HepG2 (cell line): ENCODE measurements around the gene ACSL3. TPM values are rescaled to one million over a fixed set of nuclear protein-coding genes. Genes with fewer than 3 reads are reported as not detected.

ENCODE experiments used
- ATAC-seq: fragments of 200-7000 bp; cut with Tn5 transposase; 3 replicates; pipeline ENCODE4 v1.9.1; 2020; ENCODE audit warnings: mild to moderate bottlenecking, moderate library complexity
- BruUV-seq: library from RNA; stranded (reverse); fragments of 400-500 nt; replicated peaks from 2 replicates; lab custom pipeline; 2021; lab: Mats Ljungman, UMichigan
- CTCF ChIA-PET: fragments of 300-600 bp; formaldehyde crosslinking; extraction: SDS; loops from one replicate; lab custom pipeline; 2021; ENCODE audit warnings: low total read pairs, inconsistent platforms, low intra/inter-chr PET ratio; lab: Yijun Ruan, JAX
- POLR2A ChIA-PET: fragments of 350-600 bp; sonication (Branson Sonifier 250); formaldehyde crosslinking; loops from one replicate; lab custom pipeline; 2020; ENCODE audit warnings: antibody characterized with exemption, inconsistent platforms; lab: Yijun Ruan, JAX
- DNase-seq: peaks from one replicate; pipeline ENCODE4 v3.0.0-alpha.2; 2015; ENCODE audit warnings: low spot score
- FAIRE-seq: peaks from 3 replicates; lab custom pipeline; 2011; peaks lifted over from hg19 to GRCh38; lab: Jason Lieb, UNC
- H2AFZ ChIP-seq: one replicate; pipeline ENCODE4 v1.6.1; 2011; ENCODE audit warnings: low read length, inconsistent platforms
- H3K27ac ChIP-seq: fragments of 300-600 bp; 3 replicates; pipeline ENCODE4 v1.8.0; 2011; ENCODE audit warnings: mixed run types, mild to moderate bottlenecking, mixed read lengths, low read length, inconsistent platforms; ENCODE audit not compliant: insufficient read depth; ENCODE audit errors: extremely low read length
- H3K27me3 ChIP-seq, 2 experiments: fragments of 200-600 bp in 1 of 2; 2 replicates in 1 of 2; 3 replicates in 1 of 2; pipeline versions ENCODE4 v1.6.0 to v1.8.0; 2011; ENCODE audit warnings: low read length in 2 of 2, mild to moderate bottlenecking in 2 of 2, moderate library complexity in 2 of 2, inconsistent platforms in 1 of 2; ENCODE audit not compliant: insufficient read depth in 2 of 2, control insufficient read depth in 1 of 2
- H3K36me3 ChIP-seq, 2 experiments: fragments of 200-600 bp in 1 of 2; replicated peaks in 1 of 2; 2 replicates in 1 of 2; 3 replicates in 1 of 2; pipeline versions ENCODE4 v1.5.1 to v1.8.0; 2011; ENCODE audit warnings: low read length in 2 of 2, inconsistent platforms in 1 of 2; ENCODE audit not compliant: insufficient read depth in 2 of 2, control insufficient read depth in 1 of 2
- H3K4me1 ChIP-seq: 2 replicates; pipeline ENCODE4 v1.5.1; 2012; ENCODE audit warnings: low read length, inconsistent platforms; ENCODE audit not compliant: insufficient read depth
- H3K4me2 ChIP-seq: 2 replicates; pipeline ENCODE4 v1.6.0; 2011; ENCODE audit warnings: low read depth, low read length, inconsistent platforms
- H3K4me3 ChIP-seq, 3 experiments: fragments of 200-600 bp in 1 of 3; sonication (generic), shearing (Covaris generic) in 1 of 3; replicated peaks in 1 of 3; 2 replicates each; pipeline ENCODE4 v1.5.1; 2011 to 2016; ENCODE audit warnings: low read length in 3 of 3, inconsistent platforms in 2 of 3, low read depth in 2 of 3, mild to moderate bottlenecking in 2 of 3, control low read depth in 1 of 3, mixed read lengths in 1 of 3; ENCODE audit not compliant: insufficient read depth in 1 of 3
- H3K79me2 ChIP-seq: one replicate; pipeline ENCODE4 v1.6.1; 2011; ENCODE audit warnings: low read length, inconsistent platforms; ENCODE audit not compliant: insufficient read depth
- H3K9ac ChIP-seq: 2 replicates; pipeline ENCODE4 v1.6.0; 2011; ENCODE audit warnings: mild to moderate bottlenecking, low read depth, low read length, inconsistent platforms; ENCODE audit not compliant: insufficient read depth
- H3K9me3 ChIP-seq: 2 replicates; pipeline ENCODE4 v1.5.1; 2012; ENCODE audit warnings: mild to moderate bottlenecking, low read length
- H4K20me1 ChIP-seq: 2 replicates; pipeline ENCODE4 v1.6.0; 2011; ENCODE audit warnings: inconsistent platforms, mild to moderate bottlenecking, low read length, moderate library complexity; ENCODE audit not compliant: insufficient read depth
- BORCS8-MEF2B ChIP-seq: sonication (generic); formaldehyde crosslinking; IDR thresholded peaks from 2 replicates; pipeline ENCODE4 v1.8.0; 2022; ENCODE audit warnings: mild to moderate bottlenecking, missing genetic modification reagents
- HOXA5 ChIP-seq: sonication (generic); formaldehyde crosslinking; IDR thresholded peaks from 2 replicates; pipeline ENCODE4 v1.4.0; 2020; ENCODE audit warnings: missing genetic modification reagents
- PAF1 ChIP-seq: IDR thresholded peaks from 2 replicates; pipeline ENCODE4 v1.6.1; 2016; ENCODE audit warnings: missing genetic modification reagents, missing compliant biosample characterization
- RBM22 ChIP-seq: fragments of 200-400 bp; formaldehyde crosslinking; optimal IDR thresholded peaks from 2 replicates; pipeline ENCODE3; 2017; ENCODE audit warnings: mild to moderate bottlenecking, low read length, moderate library complexity
- ZNF547 ChIP-seq: sonication (generic); formaldehyde crosslinking; IDR thresholded peaks from 2 replicates; pipeline ENCODE4 v1.5.1; 2020; ENCODE audit warnings: mild to moderate bottlenecking, missing genetic modification reagents
- WGBS: methylation state at CpG from one replicate; pipeline ENCODE4 v1.1.6; 2017; ENCODE audit warnings: low lambda C conversion rate; 5-methylcytosine and 5-hydroxymethylcytosine counted together
- in situ Hi-C: cut with HindIII; loops from 2 replicates; pipeline ENCODE4 v1.10.0; 2017; ENCODE audit warnings: low pct_unique_long_range_greater_than_20kb; ENCODE audit not compliant: extremely low pct_ligation_motif_present
- intact Hi-C: fragments of 100-400 bp; cut with micrococcal nuclease; formaldehyde crosslinking; loops from one replicate; pipeline ENCODE4 v1.10.0; 2022; ENCODE audit not compliant: unreplicated experiment
- polyA plus RNA-seq, 8 experiments: library from polyadenylated mRNA; depleted of rRNA in 3 of 8; stranded (reverse) in 7 of 8; unstranded in 1 of 8; fragments of >200 nt; fragmentation: Illumina TruSeq in 4 of 8; extraction: Trizol in 4 of 8; gene quantifications; 2 replicates each; pipeline versions ENCODE4 v1.2.1 to v1.2.3, GENCODE V29; 2011 to 2016; ENCODE audit warnings: low read depth in 4 of 8, missing spikeins in 1 of 8, mixed read lengths in 1 of 8; ENCODE audit not compliant: insufficient read depth in 1 of 8
- total RNA-seq, 5 experiments: library from RNA; depleted of rRNA; stranded (reverse); fragments of >200 nt; fragmentation: Illumina TruSeq; extraction: Trizol; gene quantifications; 2 replicates each; pipeline ENCODE4 v1.2.3, GENCODE V29; 2016; ENCODE audit warnings: low read depth in 1 of 5

ACSL3 gene
- total and polyA plus RNA-seq, 2 of the 13 experiments (the other 11 are each of a cell fraction or from before 2014, with no cell fraction given) = 305 to 365 TPM

GRCh38 chr2:222909286-222909685, 48.5 kb downstream of the ACSL3 start:
- H3K79me2 ChIP-seq = peaks cover 100% of the 10 kb centered on the region
- peaks cover 92% of the 10 kb centered on the region for H4K20me1 ChIP-seq
- no peak overlapping the region for H3K4me2 ChIP-seq
- H3K4me3 ChIP-seq = no peak overlapping the region
- WGBS = 94% methylated on average over 3 of the region's 3 CpGs
- TF ChIP-seq RBM22 = peak; percentile 98
- TF ChIP-seq HOXA5 (CRISPR knock-in tag) = no peak
- in situ Hi-C loops (no loop called here), intact Hi-C loops (no loop called here)
- no peak overlapping the region for H2AFZ ChIP-seq
- H3K36me3 ChIP-seq = peaks cover 25 to 94% of the 10 kb centered on the region in 2 experiments
- H3K9ac ChIP-seq = no peak overlapping the region
- no peak for DNase-seq
- FAIRE-seq = no peak
- ChIA-PET POLR2A (no interaction called here), CTCF (no interaction called here)
- ATAC-seq = no peak
- no peak overlapping the region for H3K27ac ChIP-seq
- no peaks in the 10 kb centered on the region for H3K9me3 ChIP-seq
- peaks cover 76% of the 10 kb centered on the region for H3K4me1 ChIP-seq
- no peaks in the 10 kb centered on the region for H3K27me3 ChIP-seq
- no TSS peak for BruUV-seq

GRCh38 chr2:222912117-222912516, 51.3 kb downstream of the ACSL3 start:
- no peaks in the 10 kb centered on the region for H3K27me3 ChIP-seq
- intact Hi-C loops (no loop called here), in situ Hi-C loops (no loop called here)
- no peaks in the 10 kb centered on the region for H3K9me3 ChIP-seq
- FAIRE-seq = no peak
- H4K20me1 ChIP-seq = peaks cover 96% of the 10 kb centered on the region
- no TSS peak for BruUV-seq
- H2AFZ ChIP-seq = no peak overlapping the region
- H3K4me1 ChIP-seq = peaks cover 76% of the 10 kb centered on the region
- no peak overlapping the region for H3K9ac ChIP-seq
- H3K36me3 ChIP-seq = peaks cover 18 to 91% of the 10 kb centered on the region in 2 experiments
- ATAC-seq = no peak
- ChIA-PET CTCF (no interaction called here), POLR2A (no interaction called here)
- H3K4me2 ChIP-seq = no peak overlapping the region
- peaks cover 98% of the 10 kb centered on the region for H3K79me2 ChIP-seq
- 93% methylated on average over 2 of the region's 2 CpGs for WGBS
- DNase-seq = no peak
- H3K4me3 ChIP-seq = no peak overlapping the region
- H3K27ac ChIP-seq = no peak overlapping the region
- TF ChIP-seq ZNF547 (no peak), RBM22 (peak; percentile 67), BORCS8-MEF2B (CRISPR knock-in tag) (no peak), PAF1 (CRISPR knock-in tag) (no peak)
- TF ChIP-seq, all 625 proteins: peak for 1
